M059J (cell line): ENCODE data around the gene GPX6. TPM values are rescaled to one million over a fixed set of nuclear protein-coding genes. Genes with fewer than 3 reads are reported as not detected.
A peak's percentile ranks its signal among the peaks of the same experiment; 100 is the strongest.
"Not testable (repeated sequence)": the region's sequence is repeated elsewhere in the genome, so short reads cannot be mapped to it uniquely, and the experiment has no call there.

ENCODE experiments used
- DNase-seq: peaks from one replicate; pipeline ENCODE4 v3.0.0-alpha.2; 2012; ENCODE audit warnings: low read depth
- total RNA-seq: library from RNA; depleted of rRNA; stranded (reverse); fragments of >200 nt; shearing (Covaris generic); gene quantifications from 2 replicates; pipeline ENCODE4 v1.2.3, GENCODE V29; 2014; rRNA removed

The GPX6 gene
- total RNA-seq, 1 experiment from 2014 or later: not detected

- no peak for DNase-seq
Observed at GRCh38 chr6:28486533-28486932, 29.1 kb downstream of the GPX6 start.

DNA sequence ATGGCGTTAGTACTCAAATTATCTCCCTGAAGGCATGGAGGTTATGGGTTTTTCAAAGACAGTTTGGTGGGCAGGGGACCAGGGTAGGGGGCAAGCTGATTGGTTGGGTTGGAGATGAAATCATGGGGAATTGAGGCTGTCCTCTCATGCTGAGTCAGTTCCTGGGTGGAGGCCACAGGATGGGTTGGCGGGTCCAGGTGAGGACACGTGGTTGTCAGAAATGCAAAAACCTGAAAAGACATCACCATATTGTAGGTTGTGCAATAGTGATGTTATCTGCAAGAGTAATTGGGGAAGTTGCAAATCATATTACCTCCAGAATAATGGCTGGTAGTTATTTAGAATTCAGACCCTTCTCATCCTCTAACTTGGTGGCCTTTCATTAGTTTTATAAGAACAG lies 30.1 kb downstream of the GPX6 start:
- DNase-seq: no peak

- DNase-seq: no peak
Observed at GRCh38 chr6:28480253-28480932, 35.2 kb downstream of the GPX6 start.

DNA sequence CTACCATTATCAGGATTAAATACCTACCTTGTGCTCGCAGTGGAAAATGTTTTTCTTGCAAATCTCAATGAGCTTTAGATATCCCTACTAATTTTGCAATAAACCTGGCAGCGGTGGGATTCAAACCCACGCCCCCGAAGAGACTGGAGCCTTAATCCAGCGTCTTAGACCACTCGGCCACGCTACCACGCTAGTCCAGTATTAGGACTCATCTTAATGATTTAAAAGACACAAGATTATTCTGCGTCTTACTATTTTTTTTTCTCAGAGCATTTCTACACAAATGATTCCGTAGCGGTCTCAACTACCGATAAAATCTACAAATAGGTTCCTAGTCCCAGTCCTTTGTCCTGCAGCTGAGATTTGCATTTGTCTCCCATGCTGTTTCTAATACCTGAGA lies 37.1 kb downstream of the GPX6 start:
- no peak for DNase-seq

DNA sequence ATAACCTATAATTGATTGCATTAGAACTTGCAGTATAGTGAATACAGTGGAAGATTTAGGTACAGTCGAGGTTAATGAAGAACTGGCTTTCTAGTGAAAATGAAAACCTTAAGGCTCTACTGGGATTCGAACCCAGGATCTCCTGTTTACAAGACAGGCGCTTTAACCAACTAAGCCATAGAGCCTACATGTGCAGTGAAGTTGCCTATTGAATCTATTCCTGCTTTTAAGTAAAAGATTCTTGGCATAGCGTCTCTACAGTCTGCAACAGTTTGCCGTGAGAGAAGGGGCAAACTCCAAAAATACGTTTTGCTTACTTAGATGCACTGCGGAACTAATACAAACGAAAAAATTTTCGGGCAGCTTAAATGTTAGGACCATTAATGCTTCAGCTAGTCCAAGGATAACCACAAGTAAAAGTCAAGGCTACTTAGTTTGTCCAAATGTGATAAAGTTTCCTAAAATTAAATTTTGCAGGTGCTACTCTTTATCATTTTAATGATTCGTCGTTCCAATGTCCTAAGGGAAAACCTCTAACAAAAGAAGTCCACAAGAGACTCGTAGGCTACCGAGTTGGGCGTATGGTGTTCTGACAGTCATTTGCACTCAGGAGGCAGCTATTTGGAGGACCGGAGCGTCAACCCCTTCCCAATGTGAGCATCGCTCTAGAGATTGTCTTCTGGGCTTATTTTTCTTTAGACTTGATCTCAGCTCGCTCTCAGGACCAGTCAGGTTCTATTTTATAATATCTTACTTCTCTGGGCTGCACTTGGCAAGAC lies 41.0 kb downstream of the GPX6 start:
- peak; percentile 89 for DNase-seq

DNA sequence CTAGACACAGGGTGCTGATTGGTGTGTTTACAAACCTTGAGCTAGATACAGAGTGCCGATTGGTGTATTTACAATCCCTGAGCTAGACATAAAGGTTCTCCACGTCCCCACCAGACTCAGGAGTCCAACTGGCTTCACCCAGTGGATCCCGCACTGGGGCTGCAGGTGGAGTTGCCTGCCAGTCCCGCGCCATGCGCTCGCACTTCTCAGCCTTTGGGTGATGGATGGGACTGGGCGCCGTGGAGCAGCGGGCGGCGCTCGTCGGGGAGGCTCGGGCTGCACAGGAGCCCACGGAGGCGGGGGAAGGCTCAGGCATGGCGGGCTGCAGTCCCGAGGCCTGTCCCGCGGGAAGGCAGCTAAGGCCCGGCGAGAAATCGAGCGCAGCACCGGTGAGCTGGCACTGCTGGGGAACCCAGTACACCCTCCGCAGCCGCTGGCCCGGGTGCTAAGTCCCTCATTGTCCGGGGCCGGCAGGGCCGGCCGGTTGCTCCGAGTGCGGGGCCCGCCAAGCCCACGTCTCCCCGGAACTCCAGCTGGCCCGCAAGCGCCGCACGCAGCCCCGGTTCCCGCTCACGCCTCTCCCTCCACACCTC lies 46.3 kb downstream of the GPX6 start:
- DNase-seq: not testable (repeated sequence)

DNA sequence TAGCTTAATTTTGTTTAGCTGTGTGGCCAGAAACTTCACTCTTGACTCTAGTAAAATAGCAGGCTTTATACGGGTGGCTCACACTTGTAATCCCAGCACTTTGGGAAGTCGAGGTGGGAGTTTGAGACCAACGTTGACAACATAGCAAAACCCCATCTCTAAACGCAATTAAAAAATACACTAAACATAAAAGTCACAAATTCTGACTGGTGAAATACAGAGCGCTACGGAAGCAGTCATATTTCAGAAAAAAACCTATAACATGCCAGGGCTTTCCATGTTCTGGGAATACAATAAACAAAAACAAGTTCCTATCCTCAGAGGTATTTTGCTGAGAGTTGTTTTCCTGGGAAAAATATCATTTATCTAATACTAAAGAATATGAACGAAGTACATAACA lies 47.5 kb downstream of the GPX6 start:
- DNase-seq: no peak

GRCh38 chr6:28462401-28462800 lies 53.2 kb downstream of the GPX6 start:
- DNase-seq: no peak

GRCh38 chr6:28458568-28458967 lies 57.0 kb downstream of the GPX6 start:
- no peak for DNase-seq

Other genes starting within 250 kb of the GPX6 start
- gene ZSCAN26, start 248.7 kb downstream of the GPX6 start, total RNA-seq: 18.0 and 30.6 TPM in 2 replicates
- 10.5 and 11.9 TPM in 2 replicates for gene PGBD1, start 234.2 kb downstream of the GPX6 start, total RNA-seq
- gene ZSCAN31, start 179.6 kb downstream of the GPX6 start, total RNA-seq: 19.7 and 20.4 TPM in 2 replicates
- 4.6 and 8.1 TPM in 2 replicates for gene ZKSCAN3, start 165.8 kb downstream of the GPX6 start, total RNA-seq
- 4.1 and 6.3 TPM in 2 replicates for gene ZSCAN12, start 116.0 kb downstream of the GPX6 start, total RNA-seq
- 8.2 and 16.2 TPM in 2 replicates for gene ZSCAN23, start 72.3 kb downstream of the GPX6 start, total RNA-seq
- not detected in 2 replicates for gene GPX5, start 10.1 kb upstream of the GPX6 start, total RNA-seq